ENCODE results near the gene TMEM131L.
"Not testable (repeated sequence)": the region's sequence is repeated elsewhere in the genome, so short reads cannot be mapped to it uniquely, and the experiment has no call there.

Gene TMEM131L

DNA sequence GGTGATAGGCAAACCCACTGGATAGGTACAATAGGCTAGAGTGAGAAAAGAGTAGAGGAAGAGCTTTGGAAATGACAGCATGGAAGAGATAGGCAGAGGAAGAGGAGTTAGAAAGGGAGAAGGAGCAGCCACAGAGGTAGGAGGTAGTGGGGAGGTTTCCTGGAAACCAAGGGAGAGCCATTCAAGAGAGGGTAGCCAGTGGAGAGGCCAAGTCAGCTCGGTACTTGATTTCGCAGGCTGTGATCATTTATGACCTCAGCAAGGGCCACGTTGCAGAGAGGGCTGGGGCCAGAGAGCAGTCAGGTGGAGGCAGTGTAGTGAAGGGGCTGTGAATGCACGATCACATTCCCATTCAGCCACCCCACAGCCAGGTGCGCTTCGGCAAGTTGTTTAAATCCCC, 76.0 kb downstream of the TMEM131L start:
- no peak for DNase-seq (ENCODE audit: low read depth)

DNA sequence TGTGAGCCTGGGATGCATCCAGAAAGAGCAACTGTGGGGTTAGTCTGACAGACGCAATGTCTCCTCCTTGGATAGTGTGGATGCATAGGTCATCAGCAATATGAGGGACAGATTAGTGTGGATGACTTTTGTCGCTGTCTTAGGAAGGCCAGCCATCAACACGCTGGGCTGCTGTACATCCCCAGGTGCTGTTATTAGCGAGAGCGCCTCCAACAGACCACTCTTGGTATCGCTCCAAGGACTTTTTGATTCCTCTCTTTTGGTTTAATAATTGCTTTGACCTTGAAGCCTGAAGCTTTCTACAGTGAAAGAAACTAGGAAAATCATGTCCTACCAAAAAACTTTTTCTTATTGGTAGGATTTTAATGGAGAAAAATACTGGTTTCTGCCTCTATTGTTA, 76.7 kb downstream of the TMEM131L start:
- DNase-seq (ENCODE audit: low read depth) = no peak

DNA sequence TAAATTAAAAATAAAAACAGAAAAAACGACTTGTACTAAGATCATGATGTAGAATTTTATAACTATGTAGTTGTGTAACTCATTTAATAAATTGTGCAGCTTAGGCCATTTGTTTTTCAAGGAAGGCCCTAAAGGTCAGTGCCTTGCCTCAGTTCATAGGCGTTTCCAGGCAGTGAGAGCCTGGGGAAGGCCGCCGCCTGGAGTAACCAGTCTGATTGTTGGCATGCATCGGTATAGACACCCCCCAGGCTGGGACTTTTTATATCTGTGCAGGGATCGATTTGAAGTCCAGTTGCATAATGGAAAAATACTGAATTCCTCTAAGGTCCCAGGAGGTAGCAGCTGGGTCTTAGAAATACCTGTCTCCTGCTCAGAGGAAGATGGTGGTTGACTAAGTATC, 77.2 kb downstream of the TMEM131L start:
- no peak for DNase-seq (ENCODE audit: low read depth)

DNA sequence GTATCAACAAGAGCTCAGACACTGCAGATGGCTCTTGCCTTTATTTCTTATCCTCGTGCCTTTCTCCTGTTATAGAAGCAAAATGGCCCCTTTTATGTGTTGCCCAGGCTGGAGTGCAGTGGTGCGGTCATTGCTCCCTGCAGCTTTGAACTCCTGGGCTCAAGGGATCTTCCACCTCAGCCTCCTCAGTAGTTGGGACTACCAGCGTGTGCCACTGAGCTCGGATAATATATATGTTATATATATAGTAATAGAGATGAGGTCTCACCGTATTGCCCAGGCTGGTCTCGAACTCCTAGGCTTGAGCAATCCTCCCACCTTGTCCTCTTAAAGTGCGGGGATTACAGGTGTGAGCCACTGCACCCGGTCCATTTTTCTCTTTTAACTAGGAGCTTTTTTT, 79.7 kb downstream of the TMEM131L start:
- DNase-seq (ENCODE audit: low read depth) = no peak

DNA sequence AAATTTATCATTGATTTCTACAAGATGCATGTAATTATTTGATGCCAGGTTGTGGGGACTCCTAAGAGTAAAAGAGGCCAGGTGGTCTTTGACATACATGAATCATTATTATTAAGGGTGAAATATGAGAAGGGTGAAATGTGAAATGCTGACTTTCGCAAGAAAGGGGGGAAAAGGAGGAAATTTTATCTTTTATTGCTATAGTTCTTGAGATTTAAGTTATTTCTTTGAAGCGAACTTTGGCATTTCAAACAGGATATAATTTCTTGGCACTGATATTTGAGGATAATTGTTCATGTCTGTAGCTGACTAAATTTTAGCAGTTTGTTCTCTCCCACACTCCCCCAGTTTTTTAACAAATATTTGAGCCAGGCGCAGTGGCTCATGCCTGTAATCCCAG, 80.1 kb downstream of the TMEM131L start:
- no peak for DNase-seq (ENCODE audit: low read depth)

DNA sequence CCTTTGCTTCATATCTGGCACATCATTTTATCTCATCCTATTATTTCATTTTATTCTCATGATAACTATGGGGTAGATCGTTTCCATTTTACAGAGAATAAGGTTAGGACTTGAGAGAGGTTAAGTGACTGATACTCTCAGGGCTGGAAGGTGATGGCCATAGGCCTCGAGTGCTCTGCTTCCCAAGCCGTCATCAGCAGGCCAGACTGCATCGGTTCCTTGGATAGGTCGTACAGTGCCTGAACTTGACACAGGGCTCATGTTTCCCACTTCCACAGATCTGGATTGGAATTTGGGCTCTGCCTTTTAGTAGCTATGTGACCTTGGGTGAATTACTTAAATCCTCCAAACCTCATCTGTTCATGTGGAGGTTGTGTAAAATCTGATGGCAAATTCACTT, 81.4 kb downstream of the TMEM131L start:
- DNase-seq (ENCODE audit: low read depth) = no peak

DNA sequence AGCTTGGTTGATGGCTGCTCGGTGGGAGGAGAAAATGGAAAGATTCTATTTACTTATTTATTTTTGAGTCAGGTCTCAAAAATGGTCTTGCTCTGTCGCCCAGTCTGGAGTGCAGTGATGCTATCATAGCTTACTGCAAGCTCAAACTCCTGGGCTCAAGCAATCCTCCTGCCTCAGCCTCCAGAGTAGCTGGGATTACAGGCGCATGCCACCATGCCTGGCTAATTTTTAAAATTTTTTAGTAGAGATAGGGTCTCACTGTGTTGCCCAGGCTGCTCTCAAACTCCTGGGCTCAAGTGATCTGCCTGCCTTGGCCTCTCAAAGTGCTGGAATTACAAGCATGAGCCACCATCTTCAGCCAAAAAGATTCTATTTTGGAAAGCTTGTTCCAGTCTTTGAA, 82.7 kb downstream of the TMEM131L start:
- not testable (repeated sequence) for DNase-seq (ENCODE audit: low read depth)

DNA sequence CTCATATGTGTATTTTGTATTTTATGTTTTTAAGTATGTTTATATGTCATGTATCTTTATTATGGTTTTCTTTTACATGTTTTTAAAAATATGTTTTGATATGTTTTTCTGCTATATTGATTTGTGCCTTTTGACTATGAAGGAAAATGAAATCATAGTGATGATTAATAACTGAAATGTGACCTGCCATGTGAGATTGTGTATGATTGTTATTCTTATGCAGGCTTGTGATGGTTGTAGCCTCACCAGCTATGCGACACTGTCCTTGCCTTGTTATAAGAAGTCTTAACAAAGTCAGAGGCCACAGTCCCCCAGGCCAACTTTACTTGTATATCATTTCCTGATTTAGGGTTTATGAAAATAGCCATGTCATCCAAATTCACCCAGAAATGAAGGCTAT, 83.2 kb downstream of the TMEM131L start:
- no peak for DNase-seq (ENCODE audit: low read depth)

DNA sequence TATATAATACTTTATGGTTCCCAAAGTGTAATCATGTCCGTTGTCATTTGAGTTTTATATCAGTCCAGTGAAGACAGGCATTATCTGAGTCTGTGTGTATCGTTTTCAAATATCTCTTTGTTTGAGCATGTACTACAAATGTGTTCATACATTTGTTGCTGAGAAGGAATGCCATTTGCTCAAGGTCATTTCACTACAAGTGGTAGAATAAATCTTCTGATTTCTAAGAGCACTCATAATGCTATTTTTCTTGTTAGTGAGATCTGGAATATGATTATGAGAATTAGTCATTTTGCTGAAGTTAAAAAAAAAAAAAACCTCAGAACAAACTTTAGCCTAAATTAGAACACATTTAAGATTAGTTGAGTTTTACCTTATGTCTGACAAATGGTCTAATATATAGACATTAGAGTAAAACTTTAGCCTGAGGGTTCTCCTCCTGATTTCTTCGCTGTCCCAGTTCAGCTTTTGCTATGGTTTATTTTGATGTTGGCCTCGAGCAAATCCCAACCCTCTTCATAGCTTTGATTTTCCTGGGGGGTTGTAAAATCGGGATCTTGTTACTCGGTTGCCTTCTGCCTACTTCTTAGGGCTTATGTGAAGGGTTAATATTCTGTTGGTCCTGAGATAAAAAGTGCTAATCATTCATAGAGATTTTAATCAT, 87.1 kb downstream of the TMEM131L start:
- no peak for DNase-seq (ENCODE audit: low read depth)

DNA sequence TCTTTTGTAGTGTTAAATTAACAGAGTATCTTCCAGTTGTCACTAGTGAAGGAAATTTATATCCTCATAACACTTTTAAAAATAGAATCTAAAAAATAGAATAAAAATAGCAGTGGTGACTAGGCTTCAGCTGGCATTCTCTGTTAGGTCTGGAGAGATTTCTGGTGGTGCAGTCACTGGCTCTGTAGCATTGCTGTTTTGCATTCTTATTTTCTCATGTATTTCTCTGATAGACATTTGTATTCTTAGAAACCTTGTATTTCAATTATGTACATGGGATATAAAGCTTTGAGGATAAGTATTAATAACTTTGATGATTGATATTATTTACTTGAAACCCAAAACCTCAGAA, 87.6 kb downstream of the TMEM131L start:
- DNase-seq (ENCODE audit: low read depth) = no peak

DNA sequence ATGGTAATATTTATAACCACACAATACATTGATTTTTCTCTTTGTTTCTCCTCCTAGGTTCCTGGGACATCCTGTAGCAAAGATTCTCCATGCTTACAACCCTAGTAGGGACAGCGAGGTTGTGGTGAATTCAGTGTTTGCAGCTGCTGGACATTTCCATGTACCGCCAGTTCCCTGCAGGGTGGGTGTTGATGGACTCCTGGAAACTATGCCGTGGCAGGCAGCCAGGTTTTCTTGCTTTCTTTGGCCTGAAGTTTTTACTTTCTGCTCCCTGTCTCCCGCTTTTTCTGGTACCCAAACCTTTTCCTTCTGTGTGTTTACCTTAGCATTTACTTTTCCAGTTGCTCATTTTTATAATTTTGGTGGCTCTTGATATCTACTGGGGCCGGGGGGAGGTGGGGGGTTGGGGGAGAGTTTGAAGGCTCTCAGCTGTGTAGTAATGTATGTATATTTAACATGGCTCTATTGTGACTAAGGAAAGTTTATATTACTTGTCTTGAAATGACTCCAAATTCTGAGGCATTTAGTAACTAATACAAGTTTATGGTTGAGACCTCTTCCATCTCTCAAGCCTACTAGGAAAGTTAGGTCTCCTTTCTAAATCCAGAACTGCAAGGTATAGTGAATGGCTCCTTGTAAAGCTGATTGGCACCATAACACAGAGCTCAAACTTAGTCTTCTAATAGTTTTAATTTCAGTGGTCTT, 89.7 kb downstream of the TMEM131L start:
- DNase-seq (ENCODE audit: low read depth) = peak; percentile 72

DNA sequence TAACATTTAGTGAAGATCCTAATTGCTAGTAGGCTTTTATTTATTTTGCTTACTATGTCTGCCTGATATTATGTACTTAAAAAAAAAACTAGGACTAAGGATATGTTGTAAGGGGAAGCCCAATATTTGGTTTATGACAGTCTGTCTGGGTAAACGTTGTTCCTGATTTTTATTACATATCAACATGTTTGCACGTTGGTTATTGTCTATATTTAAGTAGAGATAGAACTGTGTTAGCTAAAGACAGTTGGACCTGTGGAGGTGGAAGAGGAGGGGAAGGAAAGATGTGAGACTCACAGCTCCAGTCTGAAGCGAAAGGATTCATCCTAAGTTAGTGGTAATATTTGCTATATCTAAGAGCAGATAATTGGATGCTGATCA, 90.3 kb downstream of the TMEM131L start:
- DNase-seq (ENCODE audit: low read depth) = no peak

DNA sequence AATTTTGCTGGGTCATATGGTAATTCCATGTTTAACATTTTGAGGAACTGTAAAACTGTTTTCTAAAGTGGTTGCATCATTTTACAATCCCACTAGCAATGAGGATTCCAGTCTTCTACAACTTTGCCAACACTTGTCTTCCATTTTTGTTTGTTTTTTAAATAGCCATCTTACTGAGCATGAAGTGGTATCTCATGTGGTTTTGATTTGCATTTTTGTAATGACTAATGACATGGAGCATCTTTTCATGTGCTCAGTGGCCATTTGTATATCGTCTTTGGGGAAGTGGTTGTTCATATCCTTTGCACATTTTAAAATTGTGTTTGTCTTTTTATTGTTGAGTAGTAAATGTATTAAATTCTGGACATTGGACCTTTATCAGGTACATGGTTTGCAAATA, 94.7 kb downstream of the TMEM131L start:
- no peak for DNase-seq (ENCODE audit: low read depth)

DNA sequence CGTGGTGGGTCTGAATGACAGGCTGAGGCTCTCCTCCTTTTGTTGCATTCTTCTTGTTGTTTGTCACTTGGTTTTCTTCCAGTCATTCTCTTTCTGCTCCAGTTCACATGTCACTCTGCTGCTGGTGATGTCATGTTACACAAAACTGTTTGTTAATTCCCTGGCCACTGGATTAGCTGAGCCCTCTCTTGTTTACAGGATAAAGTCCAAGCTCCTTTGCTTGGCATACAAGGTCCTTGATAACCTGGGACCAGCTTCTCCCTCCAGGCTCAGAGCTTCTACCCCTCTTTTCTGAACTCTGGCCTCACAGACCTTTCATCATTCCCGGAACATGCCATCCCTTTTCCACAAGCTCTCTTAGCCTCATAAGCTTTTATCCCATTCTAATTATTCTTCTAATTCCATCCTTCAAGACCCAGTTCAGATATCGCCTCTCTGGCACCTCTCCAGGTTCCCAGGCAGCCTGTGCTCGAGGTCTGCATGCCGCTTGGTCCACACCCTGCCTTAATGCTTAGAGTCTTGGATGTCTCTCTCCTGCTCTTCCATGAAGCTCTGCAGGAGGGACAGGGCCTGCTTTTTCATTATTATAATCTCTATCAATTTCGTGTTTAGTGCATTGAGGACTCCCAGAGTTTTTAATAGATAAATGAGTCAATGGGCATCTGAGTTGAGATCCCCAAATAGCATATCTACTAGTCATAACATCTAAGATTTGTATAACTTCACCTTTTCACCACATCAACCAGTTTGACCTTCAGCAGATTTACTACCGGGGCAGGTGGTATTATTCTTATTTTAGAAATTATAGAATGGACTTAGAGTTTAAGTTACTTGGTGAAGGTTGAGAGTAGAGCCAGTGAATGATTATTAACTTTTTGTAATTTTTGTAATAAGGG, 98.7 kb downstream of the TMEM131L start:
- no peak for DNase-seq (ENCODE audit: low read depth)

DNA sequence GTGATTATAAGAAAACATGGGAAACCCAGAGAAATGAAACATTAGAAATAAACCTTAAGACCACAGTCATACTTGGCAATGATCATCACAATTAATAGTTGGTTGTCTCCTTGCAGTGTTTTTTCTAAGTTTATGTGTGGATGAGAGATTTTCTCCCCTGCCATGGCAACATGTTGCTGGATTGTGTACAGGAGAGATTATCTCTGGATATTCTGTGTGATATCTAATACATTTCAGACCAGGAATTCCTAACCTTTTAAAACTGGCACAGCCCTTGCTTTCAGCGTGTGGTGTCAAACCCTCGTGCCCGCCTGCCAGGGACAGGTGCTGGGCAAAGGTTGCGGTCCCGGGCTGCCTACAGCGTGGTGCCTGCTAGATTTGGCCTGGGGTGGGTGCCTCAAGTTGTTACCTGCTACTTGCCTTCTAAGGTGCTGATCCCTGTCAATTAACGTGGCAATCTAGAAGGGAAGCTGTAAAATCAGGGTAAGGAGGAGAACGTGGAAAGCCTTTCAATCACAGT, 100.5 kb downstream of the TMEM131L start:
- no peak for DNase-seq (ENCODE audit: low read depth)

DNA sequence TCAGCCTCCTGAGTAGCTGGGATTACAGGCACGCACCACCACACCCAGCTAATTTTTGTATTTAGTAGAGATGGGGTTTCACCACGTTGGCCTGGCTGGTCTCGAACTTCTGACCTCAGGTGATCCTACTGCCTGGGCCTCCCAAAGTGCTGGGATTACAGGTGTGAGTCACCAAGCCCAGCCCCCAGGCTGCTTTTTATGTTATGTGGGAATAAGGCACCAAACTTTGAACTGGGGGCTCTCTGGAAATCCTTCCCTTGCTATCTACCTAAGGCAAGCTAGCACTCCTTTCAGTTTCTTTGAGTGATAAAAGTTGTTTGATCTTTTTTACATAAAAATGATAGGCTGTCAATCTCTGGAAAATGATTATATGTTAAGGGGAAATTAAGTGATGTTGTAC, 101.5 kb downstream of the TMEM131L start:
- DNase-seq (ENCODE audit: low read depth) = not testable (repeated sequence)

DNA sequence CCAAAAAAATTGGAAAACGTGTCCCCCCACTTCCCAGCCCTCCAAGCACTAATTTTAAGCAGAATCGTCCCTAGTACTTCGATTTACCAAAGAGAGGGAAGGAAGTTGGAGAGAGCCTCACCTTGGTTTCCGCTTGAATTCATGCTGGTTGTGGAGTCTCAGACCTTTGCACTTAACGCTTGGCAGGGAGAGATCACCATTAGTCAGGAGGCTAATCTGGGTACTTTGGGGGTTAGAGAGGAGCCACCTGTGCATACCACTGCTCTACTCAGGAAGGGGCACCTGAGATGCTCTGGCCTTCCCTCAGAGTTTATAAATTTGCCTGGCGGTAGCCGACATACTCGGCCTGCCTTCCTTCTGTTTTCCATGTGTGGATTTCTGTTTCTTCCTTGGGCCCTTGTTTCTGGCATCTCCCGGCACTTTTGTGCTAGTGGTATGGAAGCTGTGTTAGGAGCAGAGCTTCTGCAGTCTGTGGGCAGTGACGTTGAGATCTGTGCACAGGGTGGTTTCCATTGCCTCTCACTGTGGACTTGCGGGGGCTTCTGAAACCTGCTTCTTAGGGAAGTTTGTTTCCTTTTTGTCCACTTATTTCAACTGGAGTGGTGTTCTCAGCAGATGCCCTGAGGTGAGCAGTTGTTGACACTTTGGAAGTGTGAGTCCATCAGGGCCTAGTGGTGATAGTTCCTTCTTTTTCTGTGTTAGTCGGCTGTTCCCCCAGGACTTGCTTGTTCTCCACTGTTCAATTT, 104.2 kb downstream of the TMEM131L start:
- no peak for DNase-seq (ENCODE audit: low read depth)

DNA sequence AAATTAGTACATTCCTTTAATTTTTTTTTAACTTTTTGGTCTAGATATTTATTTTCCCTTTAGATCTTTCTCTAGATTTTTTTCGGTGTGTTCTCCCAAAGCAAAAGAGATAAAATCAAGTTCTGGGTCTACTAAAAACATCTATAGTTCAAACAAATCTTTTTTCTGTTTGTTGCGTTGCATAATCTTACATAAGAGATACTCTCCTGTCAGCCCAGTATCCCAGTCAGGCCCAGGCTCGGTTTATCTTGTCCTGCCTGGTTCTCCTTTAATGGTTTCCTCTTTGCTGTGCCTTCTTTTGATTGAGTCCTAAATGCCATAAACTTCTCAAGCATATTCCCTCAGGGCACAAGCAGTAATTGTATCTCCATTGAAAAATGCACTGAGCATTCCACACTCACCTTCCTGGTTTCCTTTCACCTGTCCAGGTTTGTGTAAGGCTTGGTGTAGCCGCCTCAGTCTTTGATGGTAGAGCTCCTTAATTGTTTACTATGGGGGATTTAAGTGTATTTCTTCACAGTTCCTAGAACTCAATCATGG, 104.9 kb downstream of the TMEM131L start:
- no peak for DNase-seq (ENCODE audit: low read depth)

DNA sequence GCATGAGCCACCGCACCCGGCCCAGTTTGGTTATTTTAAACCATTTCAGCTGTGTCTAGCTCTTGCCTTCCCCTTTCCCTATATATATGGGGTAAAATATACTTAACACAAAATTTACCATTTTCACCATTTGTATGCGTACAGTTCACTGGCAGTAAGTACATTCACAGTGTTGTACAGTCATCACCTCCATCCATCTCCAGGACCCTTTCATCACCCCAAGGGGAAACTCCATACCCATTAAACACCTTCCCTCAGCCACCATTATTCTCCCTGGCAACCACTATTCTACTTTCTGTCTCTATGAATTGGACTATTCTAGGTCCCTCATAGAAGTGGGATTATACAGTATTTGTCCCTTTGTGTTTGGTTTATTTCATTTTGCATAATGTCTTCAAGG, 106.4 kb downstream of the TMEM131L start:
- DNase-seq (ENCODE audit: low read depth) = no peak

DNA sequence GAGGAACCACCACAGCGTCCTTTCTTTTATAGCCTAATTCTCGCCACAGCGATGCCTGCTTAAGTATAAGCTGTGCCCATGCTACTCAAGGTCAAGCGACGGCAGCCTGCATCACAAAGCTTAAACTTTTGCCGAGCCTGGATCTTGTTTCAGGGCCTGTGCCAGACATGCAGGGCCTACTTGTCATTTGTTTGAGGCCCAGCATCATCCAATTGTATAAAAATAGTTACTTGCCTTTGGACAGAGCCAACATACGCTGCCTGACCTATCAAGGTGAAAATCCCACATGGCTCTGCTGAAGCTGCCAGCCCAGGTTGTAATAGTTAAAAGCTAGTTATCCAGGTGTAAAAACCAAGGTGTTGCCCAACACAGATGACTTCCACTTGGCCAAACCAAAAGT, 107.1 kb downstream of the TMEM131L start:
- DNase-seq (ENCODE audit: low read depth) = no peak

DNA sequence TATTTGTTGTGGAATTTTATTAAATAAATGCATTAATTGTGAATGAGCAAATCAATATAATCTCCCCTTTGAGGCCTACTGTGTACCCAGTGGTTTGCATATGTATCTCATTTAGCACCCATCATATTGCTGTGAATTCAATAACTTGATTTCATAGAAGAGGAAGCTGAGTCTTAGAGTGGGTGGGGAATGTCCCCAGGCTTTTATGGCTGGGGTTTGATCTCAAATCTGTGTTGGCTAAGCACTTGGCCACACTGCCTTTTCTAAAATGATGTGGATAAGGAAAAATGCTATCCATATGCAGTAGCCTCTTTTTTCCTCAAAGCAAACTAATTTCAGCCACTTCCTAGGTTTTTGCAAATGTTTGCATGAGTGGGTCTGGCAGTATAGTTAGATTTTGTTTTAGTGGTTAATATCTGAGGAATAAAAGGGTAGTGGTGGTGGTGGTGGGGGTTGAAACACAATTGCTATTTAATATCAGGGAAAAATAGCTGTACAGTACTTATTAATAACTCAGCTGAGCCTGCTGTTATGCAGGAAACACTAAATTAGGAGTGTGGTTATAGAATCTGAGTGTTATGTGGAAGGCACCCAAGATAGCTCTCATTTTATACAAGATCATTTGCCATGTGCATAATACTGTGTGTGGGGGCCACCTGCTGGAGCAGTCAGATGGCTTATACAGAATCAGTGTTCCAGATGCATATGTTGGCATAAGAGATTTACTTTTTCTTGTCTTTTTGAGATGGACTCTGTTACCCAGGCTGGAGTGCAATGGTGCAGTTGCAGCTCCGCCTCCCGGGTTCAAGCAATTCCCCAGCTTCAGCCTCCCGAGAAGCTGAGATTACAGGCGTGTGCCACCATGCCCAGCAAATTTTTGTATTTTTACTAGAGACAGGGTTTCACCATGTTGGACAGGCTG, 108.0 kb downstream of the TMEM131L start:
- DNase-seq (ENCODE audit: low read depth) = peak; percentile 87

Measured in fibroblast of the conjunctiva (primary cell).